Activated effector memory CD4-positive, alpha-beta T cell treated with Interleukin-2 at 50 U/mL for 16 hours (primary cell): Measurements from ENCODE around the gene ZNF699.
"Not testable (repeated sequence)": the region's sequence is repeated elsewhere in the genome, so short reads cannot be mapped to it uniquely, and the experiment has no call there.

ENCODE experiments used
- DNase-seq: peaks from one replicate; pipeline ENCODE4 v3.0.0-alpha.2; 2020

Gene ZNF699

GRCh38 chr19:9309139-9309973, at the start of gene ZNF699:
ZNF699 (minus strand) TSS chr19:9309838; CDS start chr19:9305119, 4,719 bp downstream.
- peak; percentile 97 for DNase-seq

DNA sequence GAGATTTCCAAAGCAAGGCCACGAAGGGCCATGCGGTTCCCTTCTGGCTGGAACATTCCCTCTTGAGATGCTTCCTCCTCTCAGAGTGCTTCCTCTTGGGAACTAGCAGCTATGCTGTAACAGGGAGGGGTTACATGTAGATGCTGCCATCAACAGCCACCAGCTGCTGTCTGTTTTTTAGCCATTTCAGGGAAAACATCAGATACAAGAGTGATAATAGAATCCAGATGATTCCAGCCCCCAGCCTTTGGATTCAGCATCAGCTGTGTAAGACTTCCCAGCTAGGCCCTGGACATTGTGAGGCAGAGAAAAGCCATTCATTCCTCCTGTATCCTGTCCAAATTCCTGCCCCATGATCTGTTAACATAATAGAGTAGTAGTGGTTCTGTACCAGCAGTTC, 45.0 kb upstream of the ZNF699 start:
- DNase-seq: no peak

GRCh38 chr19:9353011-9353410, 43.4 kb upstream of the ZNF699 start:
- no peak for DNase-seq

- no peak for DNase-seq
These were observed 42.9 kb upstream of the ZNF699 start for GRCh38 chr19:9352505-9352904.

DNA sequence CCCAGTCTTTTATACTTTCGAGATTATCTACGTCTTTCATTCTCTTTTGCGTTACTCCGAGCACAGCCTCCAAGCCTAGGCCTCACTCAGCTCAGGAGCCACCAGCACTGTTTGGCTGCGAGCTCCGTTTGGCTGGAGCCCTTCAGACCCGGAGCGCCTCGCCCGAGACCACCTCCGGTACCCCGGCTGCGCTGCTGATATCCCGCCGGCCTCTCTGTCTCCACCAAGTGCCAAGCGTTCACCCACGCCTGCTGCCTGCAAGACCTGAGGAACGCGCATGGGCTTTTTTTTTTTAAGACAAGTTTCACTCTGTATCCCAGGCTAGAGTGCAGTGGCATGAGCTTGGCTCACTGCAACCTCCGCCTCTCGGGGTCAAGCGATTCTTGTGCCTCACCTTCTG, 39.0 kb upstream of the ZNF699 start:
- no peak for DNase-seq

- no peak for DNase-seq
These were observed 38.6 kb upstream of the ZNF699 start for GRCh38 chr19:9348253-9348652.

DNA sequence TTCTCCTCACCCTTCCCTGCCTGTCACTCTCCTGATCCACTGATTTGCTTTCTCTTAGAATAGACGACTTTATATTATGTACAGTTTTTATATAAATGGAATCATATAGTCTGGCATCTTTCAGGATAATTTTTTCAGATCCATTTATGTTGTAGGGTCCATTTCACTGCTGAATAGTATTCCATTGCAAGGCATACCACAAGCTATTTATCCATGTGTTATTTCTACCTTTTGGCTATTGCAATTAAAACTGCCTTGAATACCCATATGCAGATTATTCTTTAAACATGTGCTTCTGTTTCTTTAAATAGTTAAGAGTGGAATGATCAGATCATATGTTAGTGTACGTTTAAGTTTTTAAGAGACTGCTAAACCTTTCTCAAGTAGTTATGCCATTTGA, 35.4 kb upstream of the ZNF699 start:
- no peak for DNase-seq

DNA sequence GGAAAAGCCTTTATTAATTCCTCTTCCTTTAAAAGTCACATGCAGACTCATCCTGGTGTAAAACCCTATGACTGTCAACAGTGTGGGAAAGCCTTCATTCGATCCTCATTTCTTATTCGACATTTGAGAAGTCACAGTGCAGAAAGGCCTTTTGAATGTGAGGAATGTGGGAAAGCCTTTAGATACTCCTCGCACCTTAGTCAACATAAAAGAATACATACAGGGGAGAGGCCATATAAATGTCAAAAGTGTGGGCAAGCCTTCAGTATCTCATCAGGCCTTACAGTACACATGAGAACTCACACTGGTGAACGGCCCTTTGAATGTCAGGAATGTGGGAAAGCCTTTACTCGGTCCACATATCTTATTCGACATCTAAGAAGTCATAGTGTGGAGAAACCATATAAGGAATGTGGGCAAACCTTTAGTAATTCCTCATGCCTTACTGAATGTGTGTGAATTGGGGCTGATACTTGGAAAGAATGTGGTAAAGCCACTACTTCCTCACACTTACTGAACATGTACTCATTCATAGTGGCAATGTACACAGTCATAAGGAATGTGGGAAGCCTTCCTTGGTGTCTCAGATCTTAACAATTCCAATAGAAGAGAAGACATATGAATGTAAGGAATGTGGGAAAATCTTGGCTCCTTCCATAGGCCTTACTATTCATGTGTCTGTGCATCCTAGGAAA, 33.1 kb upstream of the ZNF699 start:
- DNase-seq: no peak

- DNase-seq: no peak
These were observed 20.4 kb upstream of the ZNF699 start for GRCh38 chr19:9329999-9330398.

DNA sequence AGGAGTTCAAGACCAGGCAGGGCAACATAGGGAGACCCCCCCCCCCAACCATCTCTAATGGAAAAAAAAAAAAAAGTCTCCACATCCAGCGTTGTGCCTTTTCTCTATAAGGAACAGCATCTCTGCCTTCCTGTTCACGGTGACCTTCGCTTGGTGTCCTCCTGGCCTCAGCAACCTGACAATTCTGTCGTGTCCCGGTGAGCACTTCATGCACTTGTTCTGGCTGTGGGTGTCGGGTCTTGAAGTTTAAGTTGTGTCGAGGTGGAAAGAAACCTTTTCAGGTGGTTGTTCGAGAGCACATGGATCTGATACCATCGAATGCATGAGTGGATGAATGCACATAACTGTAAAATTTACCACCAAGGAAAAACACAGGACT, 14.9 kb upstream of the ZNF699 start:
- DNase-seq: no peak

- peak; percentile 95 for DNase-seq
These were observed 14.4 kb upstream of the ZNF699 start, which contains the start of gene ZNF559 for GRCh38 chr19:9323919-9324583. ZNF559 (plus strand) TSS chr19:9324179; CDS start chr19:9338550, 14,371 bp downstream.

GRCh38 chr19:9323557-9323918, 13.9 kb upstream of the ZNF699 start:
- DNase-seq: no peak

- not testable (repeated sequence) for DNase-seq
These were observed 12.6 kb upstream of the ZNF699 start for GRCh38 chr19:9322201-9322600.

- not testable (repeated sequence) for DNase-seq
These were observed 12.1 kb upstream of the ZNF699 start for GRCh38 chr19:9321756-9322155.

DNA sequence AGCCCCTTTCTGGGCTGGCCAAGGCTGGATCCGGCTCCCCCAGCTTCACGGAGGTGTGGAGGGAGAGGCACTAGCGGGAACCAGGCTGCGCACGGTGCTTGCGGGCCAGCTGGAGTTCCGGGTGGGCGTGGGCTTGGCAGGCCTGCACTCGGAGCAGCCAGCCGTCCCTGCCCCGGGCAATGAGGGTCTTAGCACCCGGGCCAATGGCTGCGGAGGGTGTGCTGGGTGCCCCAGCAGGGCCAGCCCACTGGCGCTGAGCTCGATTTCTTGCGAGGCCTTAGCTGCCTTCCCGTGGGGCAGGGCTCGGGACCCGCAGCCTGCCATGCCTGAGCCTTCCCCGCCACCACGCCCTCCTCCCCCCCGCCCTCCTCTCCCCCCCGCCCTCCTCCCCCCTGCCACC, 11.7 kb upstream of the ZNF699 start:
- DNase-seq: no peak

- DNase-seq: no peak
These were observed 4.1 kb upstream of the ZNF699 start for GRCh38 chr19:9313756-9314155.

- no peak for DNase-seq
These were observed 372 bp upstream of the ZNF699 start for GRCh38 chr19:9309974-9310446.

DNA sequence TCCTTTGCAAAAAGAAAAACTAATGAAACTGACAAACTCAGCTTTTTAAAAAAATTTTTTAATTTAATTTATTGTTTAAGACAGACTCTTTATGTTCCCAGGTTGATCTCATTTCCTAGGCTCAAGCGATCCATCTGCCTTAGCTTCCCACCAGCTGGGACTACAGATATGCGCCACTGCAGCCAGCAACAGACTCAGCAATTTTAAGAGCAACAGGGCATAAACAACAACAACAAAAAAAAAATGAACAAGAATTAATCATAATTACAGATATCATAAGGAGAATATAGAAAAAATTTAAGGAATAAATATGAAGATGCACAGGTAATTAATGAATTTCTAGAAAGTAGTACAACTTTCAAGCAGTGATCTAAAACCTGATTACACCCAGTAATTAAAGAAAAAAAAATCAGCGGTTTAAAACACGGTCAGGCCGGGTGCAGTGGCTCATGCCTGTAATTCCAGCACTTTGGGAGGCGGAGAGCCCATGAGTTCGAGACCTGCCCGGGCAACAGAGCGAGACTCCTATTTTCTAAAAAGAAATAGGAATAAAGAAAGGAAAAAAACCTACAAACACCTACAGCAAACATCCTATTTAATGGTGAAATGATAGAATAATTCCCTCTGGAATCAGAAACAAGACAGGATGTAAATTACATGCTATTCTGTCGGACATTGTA, 1.4 kb downstream of the ZNF699 start:
- DNase-seq: no peak

- DNase-seq: no peak
These were observed 3.2 kb downstream of the ZNF699 start for GRCh38 chr19:9306443-9306842.

DNA sequence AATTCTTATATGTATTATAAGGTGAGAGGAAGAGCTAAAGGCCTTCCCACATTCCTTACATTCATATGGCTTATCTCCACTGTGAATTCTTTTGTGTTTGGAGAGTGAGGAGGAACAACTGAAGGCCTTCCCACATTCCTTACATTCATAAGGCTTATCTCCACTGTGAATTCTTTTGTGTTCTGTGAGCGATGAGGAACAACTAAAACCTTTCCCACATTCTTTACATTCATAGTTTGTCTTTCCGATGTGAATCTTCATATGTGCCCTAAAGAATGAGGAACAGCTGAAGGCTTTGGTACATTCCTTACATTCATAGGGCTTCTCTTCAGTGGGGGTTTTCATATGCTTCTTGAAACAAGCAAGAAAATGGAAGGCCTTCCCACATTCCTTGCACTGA, 13.3 kb downstream of the ZNF699 start:
- no peak for DNase-seq

- DNase-seq: no peak
These were observed 14.2 kb downstream of the ZNF699 start for GRCh38 chr19:9295411-9295849.

GRCh38 chr19:9289231-9289884, 20.3 kb downstream of the ZNF699 start:
- DNase-seq: no peak
